Thyroid gland (tissue), 4 donors: ENCODE results near the gene PLCL2. TPM values are rescaled to one million over a fixed set of nuclear protein-coding genes. Genes with fewer than 3 reads are reported as not detected.

Source experiments
- DNase-seq, 2 donors: peaks; one replicate each; pipeline ENCODE4 v3.0.0-alpha.2; 2019
- H3K27ac ChIP-seq, 3 donors: fragments of 200-600 bp; sonication (generic); 1 replicate in 2 of 3; 2 replicates in 1 of 3; pipeline ENCODE4 v1.5.1; 2016 to 2019; ENCODE audit warnings: mild to moderate bottlenecking in 1 of 3, moderate library complexity in 1 of 3
- H3K27me3 ChIP-seq: fragments of 200-600 bp; sonication (generic); one replicate; pipeline ENCODE4 v1.5.1; 2019
- H3K36me3 ChIP-seq, 2 donors: fragments of 200-600 bp; sonication (generic); one replicate each; pipeline ENCODE4 v1.5.1; 2016 to 2019
- H3K4me1 ChIP-seq, 2 donors: fragments of 200-600 bp; sonication (generic); one replicate each; pipeline ENCODE4 v1.5.1; 2017 to 2019
- H3K4me3 ChIP-seq, 3 donors: fragments of 200-600 bp; sonication (generic); replicated peaks in 1 of 3; 1 replicate in 2 of 3; 2 replicates in 1 of 3; pipeline ENCODE4 v1.5.1; 2016; ENCODE audit warnings: mild to moderate bottlenecking in 1 of 3
- H3K9me3 ChIP-seq: fragments of 200-600 bp; sonication (generic); one replicate; pipeline ENCODE4 v1.5.1; 2017
- POLR2A ChIP-seq, 2 donors: fragments of 450-650 bp; IDR thresholded peaks; one replicate each; pipeline ENCODE4 v1.6.1; 2017; ENCODE audit warnings: antibody characterized with exemption in 2 of 2, mild to moderate bottlenecking in 2 of 2, moderate library complexity in 1 of 2
- WGBS, 2 donors: methylation state at CpG; one replicate each; pipeline ENCODE4 v1.1.5; 2017; 5-methylcytosine and 5-hydroxymethylcytosine counted together
- intact Hi-C: fragments of 100-400 bp; cut with DNase I; formaldehyde crosslinking; loops from one replicate; pipeline ENCODE4 v1.15.1; 2023
- total RNA-seq, 4 donors: library from RNA; depleted of rRNA; stranded (reverse); fragments of >200 nt; gene quantifications; one replicate each; pipeline ENCODE4 v1.2.3, GENCODE V29; 2016
- TF ChIP-seq, protein P1 (sequence below), 6 experiments: fragments of 200-600 bp in 3 of 6; fragments of 450-650 bp in 3 of 6; sonication (generic) in 3 of 6; IDR thresholded peaks; one replicate each; pipeline ENCODE4 v1.5.1; 2016 to 2019; ENCODE audit warnings: antibody characterized with exemption in 6 of 6, mild to moderate bottlenecking in 2 of 6, inconsistent platforms in 1 of 6, moderate library complexity in 1 of 6

Gene PLCL2
- total RNA-seq, 4 donors from 2014 or later = 6.3 to 15.3 (median 9.3) TPM

DNA sequence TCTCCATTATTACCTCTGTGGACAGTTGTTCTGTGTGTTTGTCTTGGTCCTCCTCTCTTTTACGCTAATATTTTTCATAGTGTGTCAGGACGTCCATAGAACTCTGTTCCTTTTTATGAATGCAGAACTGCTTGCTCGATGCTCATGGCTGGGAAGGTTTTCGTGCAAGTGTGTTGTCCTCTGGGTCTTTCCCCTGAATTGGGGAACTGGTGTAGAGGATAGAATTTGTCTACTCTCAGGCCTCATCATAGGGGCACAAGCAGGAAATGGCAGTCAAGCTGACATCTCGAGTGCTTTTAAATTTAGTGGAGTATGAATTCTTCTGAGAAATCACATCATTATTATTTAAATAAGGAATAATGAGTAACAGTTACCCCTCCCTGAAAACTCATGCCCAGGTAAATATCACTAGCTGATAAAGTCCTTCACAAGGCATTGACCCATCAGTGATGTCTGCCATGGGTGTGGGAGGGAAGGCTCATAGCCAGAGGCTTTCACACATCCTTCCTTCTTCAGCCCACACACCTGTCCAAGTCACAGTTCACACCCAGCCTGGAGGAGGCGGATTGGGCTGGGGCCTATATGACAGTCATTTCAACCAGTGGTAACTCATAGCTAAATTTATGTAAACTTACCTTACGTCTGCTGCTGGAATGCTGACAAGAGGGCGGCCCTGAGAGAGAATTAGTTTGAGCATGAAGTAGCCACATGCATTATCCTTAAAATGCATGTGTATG is 226.1 kb downstream of the PLCL2 start:
- 85 to 86% methylated on average over 8 of the region's 8 CpGs for WGBS, 2 donors
- Histone ChIP-seq H3K27ac (no peak overlapping the region), H3K36me3 (no peaks in the 10 kb centered on the region), H3K4me3 (no peak overlapping the region), H3K27me3 (no peaks in the 10 kb centered on the region), H3K4me1 (no peaks in the 10 kb centered on the region), H3K9me3 (no peaks in the 10 kb centered on the region)
- DNase-seq = no peak
- intact Hi-C loops = no loop called here
- TF ChIP-seq, protein P1, sequence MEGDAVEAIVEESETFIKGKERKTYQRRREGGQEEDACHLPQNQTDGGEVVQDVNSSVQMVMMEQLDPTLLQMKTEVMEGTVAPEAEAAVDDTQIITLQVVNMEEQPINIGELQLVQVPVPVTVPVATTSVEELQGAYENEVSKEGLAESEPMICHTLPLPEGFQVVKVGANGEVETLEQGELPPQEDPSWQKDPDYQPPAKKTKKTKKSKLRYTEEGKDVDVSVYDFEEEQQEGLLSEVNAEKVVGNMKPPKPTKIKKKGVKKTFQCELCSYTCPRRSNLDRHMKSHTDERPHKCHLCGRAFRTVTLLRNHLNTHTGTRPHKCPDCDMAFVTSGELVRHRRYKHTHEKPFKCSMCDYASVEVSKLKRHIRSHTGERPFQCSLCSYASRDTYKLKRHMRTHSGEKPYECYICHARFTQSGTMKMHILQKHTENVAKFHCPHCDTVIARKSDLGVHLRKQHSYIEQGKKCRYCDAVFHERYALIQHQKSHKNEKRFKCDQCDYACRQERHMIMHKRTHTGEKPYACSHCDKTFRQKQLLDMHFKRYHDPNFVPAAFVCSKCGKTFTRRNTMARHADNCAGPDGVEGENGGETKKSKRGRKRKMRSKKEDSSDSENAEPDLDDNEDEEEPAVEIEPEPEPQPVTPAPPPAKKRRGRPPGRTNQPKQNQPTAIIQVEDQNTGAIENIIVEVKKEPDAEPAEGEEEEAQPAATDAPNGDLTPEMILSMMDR (IDR thresholded peaks at IDR 0.05) = no peak
- no peak for TF ChIP-seq POLR2A (IDR thresholded peaks at IDR 0.05)

DNA sequence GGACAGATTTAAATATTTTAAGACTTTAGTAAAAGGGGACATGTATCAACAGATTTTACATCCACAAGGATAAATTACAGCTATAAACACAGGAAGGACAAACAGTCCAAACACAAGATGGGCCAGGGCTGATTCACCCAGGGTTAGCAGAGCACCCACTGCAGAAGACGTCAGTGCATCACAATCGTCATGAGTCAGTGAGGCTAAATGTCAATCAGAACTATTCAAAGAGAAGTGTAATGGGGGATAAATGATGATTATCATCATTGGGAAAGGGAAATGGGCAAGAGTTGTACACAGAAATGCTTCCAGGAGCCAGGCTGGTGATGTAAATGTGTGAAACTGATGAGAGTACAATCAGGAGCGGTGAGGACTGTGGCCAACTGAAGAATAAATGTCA is 226.8 kb downstream of the PLCL2 start:
- H3K4me3 ChIP-seq = no peak overlapping the region
- H3K36me3 ChIP-seq = no peaks in the 10 kb centered on the region
- H3K9me3 ChIP-seq = no peaks in the 10 kb centered on the region
- H3K27ac ChIP-seq = no peak overlapping the region
- H3K4me1 ChIP-seq = no peaks in the 10 kb centered on the region
- no peak for DNase-seq
- intact Hi-C loops = no loop called here
- no peak for TF ChIP-seq POLR2A (IDR thresholded peaks at IDR 0.05)
- TF ChIP-seq, protein P1 (IDR thresholded peaks at IDR 0.05) = no peak
- WGBS, 2 donors = 86 to 88% methylated on average over 3 of the region's 3 CpGs
- no peaks in the 10 kb centered on the region for H3K27me3 ChIP-seq

DNA sequence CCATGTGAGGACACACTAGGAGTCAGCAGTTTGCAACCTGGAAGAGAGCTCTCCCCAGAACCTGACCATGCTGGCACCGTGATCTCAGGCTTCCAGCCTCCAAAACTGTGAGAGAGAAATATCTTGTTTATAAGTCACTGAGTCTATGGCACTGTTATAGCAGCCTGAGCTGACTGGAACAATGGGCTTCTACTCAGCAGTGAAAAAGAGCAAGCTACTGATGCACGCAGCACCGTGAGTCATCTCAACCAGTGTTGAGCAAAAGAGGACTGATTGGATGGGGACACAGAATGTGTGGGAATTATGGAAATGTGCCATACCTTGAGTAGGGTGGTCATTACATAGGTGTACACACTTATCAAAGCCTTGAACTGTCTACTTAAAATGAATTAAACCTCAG is 230.4 kb downstream of the PLCL2 start:
- Histone ChIP-seq H3K4me1 (no peaks in the 10 kb centered on the region), H3K27me3 (no peaks in the 10 kb centered on the region), H3K4me3 (no peak overlapping the region), H3K9me3 (no peaks in the 10 kb centered on the region), H3K36me3 (no peaks in the 10 kb centered on the region), H3K27ac (no peak overlapping the region)
- TF ChIP-seq, protein P1 (IDR thresholded peaks at IDR 0.05) = no peak
- no peak for TF ChIP-seq POLR2A (IDR thresholded peaks at IDR 0.05)
- no peak for DNase-seq
- WGBS, 2 donors = 93 to 94% methylated on average over 3 of the region's 3 CpGs
- intact Hi-C loops = no loop called here

DNA sequence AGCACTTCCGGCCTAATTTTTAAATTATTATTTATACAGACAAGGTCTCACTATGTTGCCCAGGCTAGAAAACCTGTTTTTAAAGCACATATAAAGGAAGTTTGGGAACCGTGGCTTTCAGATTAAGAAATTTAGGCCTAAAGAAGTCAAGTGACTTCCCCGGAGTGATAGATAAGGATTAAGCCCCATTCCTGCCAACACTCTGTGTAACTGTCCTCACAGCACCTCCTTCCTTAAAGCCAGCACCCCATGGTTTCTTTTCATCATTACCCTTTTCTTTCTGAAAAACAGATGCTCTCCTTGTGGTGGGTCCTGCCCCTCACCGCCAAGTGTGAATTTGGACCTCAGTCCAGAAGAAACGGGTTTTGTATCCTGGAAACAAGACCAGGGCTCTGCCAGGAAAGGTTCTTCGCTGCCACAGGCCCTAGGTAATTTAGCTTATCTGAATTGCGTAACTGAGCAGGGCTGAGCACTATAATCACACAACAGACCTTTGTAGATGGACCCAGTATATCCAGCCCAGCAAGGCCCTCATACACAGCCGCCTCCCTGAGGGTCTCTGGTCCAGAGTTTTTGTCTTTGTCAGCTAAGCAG is 231.3 kb downstream of the PLCL2 start:
- intact Hi-C loops = no loop called here
- TF ChIP-seq POLR2A (IDR thresholded peaks at IDR 0.05) = no peak
- TF ChIP-seq, protein P1 (IDR thresholded peaks at IDR 0.05) = no peak
- no peak overlapping the region for H3K4me3 ChIP-seq
- no peaks in the 10 kb centered on the region for H3K27me3 ChIP-seq
- no peaks in the 10 kb centered on the region for H3K4me1 ChIP-seq
- H3K9me3 ChIP-seq = no peaks in the 10 kb centered on the region
- WGBS, 2 donors = 85% methylated on average over 8 of the region's 8 CpGs
- no peak overlapping the region for H3K27ac ChIP-seq
- no peaks in the 10 kb centered on the region for H3K36me3 ChIP-seq
- no peak for DNase-seq

DNA sequence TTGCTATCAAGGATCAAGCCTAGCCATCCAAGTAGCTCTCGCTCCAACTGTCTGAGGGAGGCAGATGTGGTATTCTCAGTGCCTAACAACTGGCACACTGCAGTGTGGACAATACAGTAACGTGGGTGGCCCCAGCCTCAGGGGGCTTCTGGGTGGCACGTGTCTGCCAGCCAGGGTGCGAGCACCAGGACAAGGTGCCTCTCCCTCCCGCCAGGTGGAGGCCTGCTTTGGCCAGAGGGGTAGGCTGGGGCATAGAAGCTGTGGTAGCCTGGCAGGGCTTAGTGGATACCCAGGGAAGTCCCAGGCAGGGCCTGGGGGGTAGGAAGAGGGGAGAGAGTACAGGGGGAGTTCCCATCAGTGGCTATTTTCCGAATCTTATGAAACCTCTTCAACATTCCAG is 234.0 kb downstream of the PLCL2 start:
- Histone ChIP-seq H3K27me3 (no peaks in the 10 kb centered on the region), H3K9me3 (no peaks in the 10 kb centered on the region), H3K4me1 (no peaks in the 10 kb centered on the region), H3K27ac (no peak overlapping the region), H3K4me3 (no peak overlapping the region), H3K36me3 (no peaks in the 10 kb centered on the region)
- intact Hi-C loops = no loop called here
- WGBS, 2 donors = 90 to 94% methylated on average over 6 of the region's 6 CpGs
- DNase-seq = no peak
- no peak for TF ChIP-seq POLR2A (IDR thresholded peaks at IDR 0.05)
- TF ChIP-seq, protein P1 (IDR thresholded peaks at IDR 0.05) = no peak
